Spleen (tissue), 11 donors: Measurements from ENCODE around the gene TBC1D22A. TPM values are rescaled to one million over a fixed set of nuclear protein-coding genes. Genes with fewer than 3 reads are reported as not detected.

Source experiments
- DNase-seq: peaks from one replicate; pipeline ENCODE4 v3.0.0-alpha.2; 2020
- H3K27ac ChIP-seq, 8 donors: fragments of 200-600 bp; sonication (generic) in 7 of 8; 1 replicate in 4 of 8; 2 replicates in 4 of 8; pipeline versions ENCODE4 v1.5.0 to v1.8.0; 2016 to 2021; ENCODE audit warnings: inconsistent platforms in 4 of 8, mild to moderate bottlenecking in 4 of 8, moderate library complexity in 1 of 8
- H3K27me3 ChIP-seq, 7 donors: fragments of 200-600 bp; sonication (generic) in 6 of 7; replicated peaks in 1 of 7; 1 replicate in 4 of 7; 2 replicates in 3 of 7; pipeline versions ENCODE4 v1.5.0 to v1.8.0; 2016 to 2021; ENCODE audit warnings: inconsistent platforms in 3 of 7, mild to moderate bottlenecking in 1 of 7
- H3K36me3 ChIP-seq, 6 donors: fragments of 200-600 bp; sonication (generic) in 5 of 6; 1 replicate in 4 of 6; 2 replicates in 2 of 6; pipeline versions ENCODE4 v1.5.0 to v1.8.0; 2016 to 2021; ENCODE audit warnings: inconsistent platforms in 2 of 6
- H3K4me1 ChIP-seq, 6 donors: fragments of 200-600 bp; sonication (generic) in 5 of 6; 1 replicate in 3 of 6; 2 replicates in 3 of 6; pipeline versions ENCODE4 v1.5.0 to v1.8.0; 2016 to 2021; ENCODE audit warnings: inconsistent platforms in 3 of 6
- H3K4me3 ChIP-seq, 8 donors: fragments of 200-600 bp; sonication (generic) in 7 of 8; 1 replicate in 4 of 8; 2 replicates in 4 of 8; pipeline versions ENCODE4 v1.5.0 to v1.8.0; 2016 to 2021; ENCODE audit warnings: inconsistent platforms in 4 of 8, mild to moderate bottlenecking in 4 of 8, moderate library complexity in 2 of 8
- H3K9me3 ChIP-seq, 8 donors: fragments of 200-600 bp; sonication (generic) in 7 of 8; 1 replicate in 4 of 8; 2 replicates in 4 of 8; pipeline versions ENCODE4 v1.5.0 to v1.8.0; 2016 to 2021; ENCODE audit warnings: inconsistent platforms in 4 of 8
- POLR2A ChIP-seq, 3 donors: fragments of 450-650 bp; IDR thresholded peaks; one replicate each; pipeline ENCODE4 v1.5.1; 2017; ENCODE audit warnings: antibody characterized with exemption in 3 of 3, mild to moderate bottlenecking in 1 of 3
- POLR2AphosphoS5 ChIP-seq, 3 donors: sonication (generic); formaldehyde crosslinking; IDR thresholded peaks; one replicate each; pipeline ENCODE4 v1.5.1; 2017; ENCODE audit warnings: antibody characterized with exemption in 3 of 3
- WGBS, 5 donors: extraction: QIAGEN DNeasy Blood & Tissue Kit in 3 of 5; methylation state at CpG; one replicate each; pipeline versions ENCODE4 v1.1.5 to v1.1.7; 2013 to 2018; 5-methylcytosine and 5-hydroxymethylcytosine counted together
- intact Hi-C: fragments of 100-400 bp; cut with DNase I; formaldehyde crosslinking; loops from one replicate; pipeline ENCODE4 v1.15.0; 2023; ENCODE audit warnings: low total_unique reads
- polyA plus RNA-seq, 3 donors: library from polyadenylated mRNA; stranded (reverse); fragments of 200-250 nt; gene quantifications; one replicate each; pipeline ENCODE4 v1.2.1, GENCODE V29; 2013
- total RNA-seq, 7 donors: library from RNA; depleted of rRNA in 3 of 7; stranded (reverse); fragments of >200 nt in 3 of 7; fragmentation: NEBNext Ultra II Directional in 4 of 7; extraction: Animal tissue kit (Norgen Biotek cat#: 25700) in 4 of 7; gene quantifications; one replicate each; pipeline versions ENCODE4 v1.1.0 to v1.2.1, GENCODE V29; 2016 to 2021
- TF ChIP-seq, protein P1 (sequence below), 11 experiments: fragments of 200-600 bp in 7 of 11; fragments of 450-650 bp in 4 of 11; sonication (generic) in 4 of 11; IDR thresholded peaks in 8 of 11; conservative IDR thresholded peaks in 3 of 11; 1 replicate in 7 of 11; 2 replicates in 4 of 11; pipeline versions ENCODE4 v1.4.0 to v1.8.0; 2016 to 2021; ENCODE audit warnings: antibody characterized with exemption in 11 of 11, inconsistent platforms in 4 of 11, mild to moderate bottlenecking in 1 of 11
- donor health status: healthy with polysubstance abuse.
- donor health status: DM: no; HTN: no; CAD: no; lungs with moderate emphysema.
- donor health status: DM: no; HTN: no; CAD: no.
- donor health status: Bipolar disorder and iron deficiency.
- donor health status: healthy.
- donor health status: DM: no; HTN: no; CAD: no.
- donor health status: DM: yes; HTN: yes; CAD: no.

Gene TBC1D22A
- total and polyA plus RNA-seq, 10 donors = 17.2 to 66.9 (median 49.6) TPM

DNA sequence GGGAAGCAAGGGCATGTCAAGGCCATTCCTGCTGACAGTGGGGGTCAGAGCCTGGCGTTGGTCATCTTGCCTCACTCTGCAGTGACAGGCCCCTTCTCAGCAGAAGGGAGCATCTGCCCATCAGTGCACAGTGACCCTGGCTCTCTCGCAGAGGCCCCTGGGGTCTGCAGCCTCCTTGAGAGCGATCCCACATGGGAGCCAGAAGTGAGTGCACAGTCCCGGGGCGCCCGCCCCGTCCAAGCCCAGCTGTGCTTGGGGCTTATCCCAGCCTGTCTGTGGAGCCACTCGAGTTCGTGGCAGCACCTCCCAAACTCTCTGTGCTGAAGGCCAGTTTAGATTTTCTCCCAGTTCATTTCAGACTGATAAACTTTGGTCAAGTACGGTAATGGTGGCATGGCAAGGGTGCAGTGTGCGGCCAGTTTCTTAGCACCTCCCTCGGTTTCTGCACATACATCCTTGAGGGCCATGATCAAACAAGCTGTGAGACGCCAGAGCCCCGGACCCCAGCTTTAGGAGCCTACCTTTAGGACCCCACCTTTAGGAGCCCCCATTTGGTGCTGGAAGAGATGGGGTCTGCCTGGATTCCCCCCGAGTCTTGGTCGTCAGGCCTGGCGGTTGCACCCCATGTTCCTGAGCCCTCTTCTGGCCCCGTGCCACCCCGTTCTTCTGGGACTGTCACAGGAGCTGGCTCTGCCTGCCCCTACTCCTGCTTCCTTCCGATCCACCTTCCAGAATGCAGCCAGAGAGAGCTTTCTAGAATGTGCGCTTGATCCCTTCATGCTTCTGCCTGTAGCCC is 369.4 kb downstream of the TBC1D22A start:
- WGBS, 5 donors = 95 to 97% (median 95%) methylated on average over 19 to 21 of the region's 21 CpGs
- Histone ChIP-seq H3K27me3 (no peaks in the 10 kb centered on the region), H3K36me3 (peaks cover 0 to 68% (median 0%) of the 10 kb centered on the region in 6 donors), H3K4me1 (no peaks in the 10 kb centered on the region), H3K4me3 (no peak overlapping the region), H3K9me3 (no peaks in the 10 kb centered on the region), H3K27ac (no peak overlapping the region)
- TF ChIP-seq POLR2AphosphoS5 (IDR thresholded peaks at IDR 0.05) (no peak), POLR2A (IDR thresholded peaks at IDR 0.05) (no peak)
- TF ChIP-seq, protein P1, sequence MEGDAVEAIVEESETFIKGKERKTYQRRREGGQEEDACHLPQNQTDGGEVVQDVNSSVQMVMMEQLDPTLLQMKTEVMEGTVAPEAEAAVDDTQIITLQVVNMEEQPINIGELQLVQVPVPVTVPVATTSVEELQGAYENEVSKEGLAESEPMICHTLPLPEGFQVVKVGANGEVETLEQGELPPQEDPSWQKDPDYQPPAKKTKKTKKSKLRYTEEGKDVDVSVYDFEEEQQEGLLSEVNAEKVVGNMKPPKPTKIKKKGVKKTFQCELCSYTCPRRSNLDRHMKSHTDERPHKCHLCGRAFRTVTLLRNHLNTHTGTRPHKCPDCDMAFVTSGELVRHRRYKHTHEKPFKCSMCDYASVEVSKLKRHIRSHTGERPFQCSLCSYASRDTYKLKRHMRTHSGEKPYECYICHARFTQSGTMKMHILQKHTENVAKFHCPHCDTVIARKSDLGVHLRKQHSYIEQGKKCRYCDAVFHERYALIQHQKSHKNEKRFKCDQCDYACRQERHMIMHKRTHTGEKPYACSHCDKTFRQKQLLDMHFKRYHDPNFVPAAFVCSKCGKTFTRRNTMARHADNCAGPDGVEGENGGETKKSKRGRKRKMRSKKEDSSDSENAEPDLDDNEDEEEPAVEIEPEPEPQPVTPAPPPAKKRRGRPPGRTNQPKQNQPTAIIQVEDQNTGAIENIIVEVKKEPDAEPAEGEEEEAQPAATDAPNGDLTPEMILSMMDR (IDR thresholded peaks at IDR 0.05 in 8 of 11, conservative IDR thresholded peaks at IDR 0.05 in 3 of 11) = no peak
- intact Hi-C loops = no loop called here
- DNase-seq = no peak

DNA sequence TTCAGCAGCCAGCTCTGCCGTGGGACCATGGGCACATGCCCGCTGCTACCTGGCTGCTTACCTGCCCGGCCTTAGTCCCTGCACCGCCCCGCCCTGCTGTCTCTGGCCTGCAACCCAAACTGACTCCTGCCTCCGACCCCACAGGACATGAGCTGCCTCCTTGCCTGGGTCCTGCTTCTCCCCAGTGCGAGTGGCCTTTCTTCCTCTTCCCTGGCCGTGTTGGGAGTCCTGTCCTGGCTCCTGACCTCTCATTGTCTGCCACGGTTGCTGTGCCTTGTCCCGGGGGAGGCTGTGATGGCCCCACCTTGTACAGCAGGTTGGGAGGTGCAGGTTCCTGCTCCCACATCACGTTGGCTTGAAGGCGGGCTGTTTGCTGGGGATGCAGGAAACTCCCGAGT is 370.0 kb downstream of the TBC1D22A start:
- TF ChIP-seq POLR2A (IDR thresholded peaks at IDR 0.05) (no peak), POLR2AphosphoS5 (IDR thresholded peaks at IDR 0.05) (peak in 1 of 3 donors; percentile 7)
- TF ChIP-seq, protein P1 (IDR thresholded peaks at IDR 0.05 in 8 of 11, conservative IDR thresholded peaks at IDR 0.05 in 3 of 11) = no peak
- intact Hi-C loops = no loop called here
- H3K27ac ChIP-seq = no peak overlapping the region
- H3K9me3 ChIP-seq = no peaks in the 10 kb centered on the region
- no peak for DNase-seq
- peaks cover 0 to 74% (median 0%) of the 10 kb centered on the region in 6 donors for H3K36me3 ChIP-seq
- H3K27me3 ChIP-seq = no peaks in the 10 kb centered on the region
- no peak overlapping the region for H3K4me3 ChIP-seq
- no peaks in the 10 kb centered on the region for H3K4me1 ChIP-seq
- WGBS, 5 donors = 74 to 90% (median 84%) methylated on average over 10 to 13 of the region's 13 CpGs

DNA sequence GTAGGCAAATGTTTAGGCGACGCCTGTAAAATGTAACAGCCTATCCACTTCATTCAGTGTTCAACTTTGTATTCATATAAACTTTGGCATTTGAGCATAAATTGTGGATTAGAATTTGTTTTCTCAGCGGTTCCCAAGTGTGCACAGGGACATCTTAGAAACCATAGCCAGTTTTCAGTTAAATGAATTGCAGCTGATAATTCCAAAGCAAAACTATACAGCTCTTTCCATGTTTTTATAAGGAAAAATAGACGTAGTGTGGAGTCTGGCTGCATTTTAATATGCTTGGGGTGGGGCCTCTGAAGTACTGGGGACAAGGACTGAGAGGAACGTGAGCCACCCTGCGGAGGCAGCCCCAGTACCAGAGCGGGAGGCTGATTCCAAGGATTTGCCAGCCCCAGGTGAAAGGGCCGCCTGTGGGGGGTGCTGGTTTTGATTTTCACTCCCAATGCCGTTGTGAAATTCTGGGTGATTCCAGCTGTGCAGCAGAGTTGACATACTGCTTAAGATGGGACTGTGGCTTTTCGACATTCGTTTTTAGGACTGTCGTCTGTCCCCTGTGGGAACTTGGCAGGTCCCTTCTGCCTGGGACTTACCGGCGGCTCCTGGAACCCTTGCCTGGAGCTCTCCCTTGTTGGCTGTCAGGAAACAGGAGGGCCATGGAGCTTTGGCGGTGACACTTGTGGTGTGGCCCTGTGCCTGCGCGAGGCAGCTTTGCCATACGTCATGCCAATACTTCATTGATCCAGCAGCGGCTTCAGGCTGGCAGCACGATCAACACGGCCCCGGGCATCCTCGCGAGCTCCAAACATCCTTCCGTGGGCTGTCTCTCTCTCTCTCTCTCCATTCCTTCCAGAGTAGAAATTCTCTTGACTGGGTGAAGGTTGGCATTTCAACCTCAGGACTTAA is 370.9 kb downstream of the TBC1D22A start:
- H3K9me3 ChIP-seq = no peaks in the 10 kb centered on the region
- H3K27ac ChIP-seq = no peak overlapping the region
- intact Hi-C loops = no loop called here
- peaks cover 0 to 82% (median 0%) of the 10 kb centered on the region in 6 donors for H3K36me3 ChIP-seq
- no peak for DNase-seq
- no peaks in the 10 kb centered on the region for H3K4me1 ChIP-seq
- no peak overlapping the region for H3K4me3 ChIP-seq
- H3K27me3 ChIP-seq = no peaks in the 10 kb centered on the region
- 91 to 93% (median 91%) methylated on average over 25 of the region's 25 CpGs for WGBS, 5 donors
- TF ChIP-seq POLR2A (IDR thresholded peaks at IDR 0.05) (no peak), POLR2AphosphoS5 (IDR thresholded peaks at IDR 0.05) (no peak)
- TF ChIP-seq, protein P1 (IDR thresholded peaks at IDR 0.05 in 8 of 11, conservative IDR thresholded peaks at IDR 0.05 in 3 of 11) = no peak

DNA sequence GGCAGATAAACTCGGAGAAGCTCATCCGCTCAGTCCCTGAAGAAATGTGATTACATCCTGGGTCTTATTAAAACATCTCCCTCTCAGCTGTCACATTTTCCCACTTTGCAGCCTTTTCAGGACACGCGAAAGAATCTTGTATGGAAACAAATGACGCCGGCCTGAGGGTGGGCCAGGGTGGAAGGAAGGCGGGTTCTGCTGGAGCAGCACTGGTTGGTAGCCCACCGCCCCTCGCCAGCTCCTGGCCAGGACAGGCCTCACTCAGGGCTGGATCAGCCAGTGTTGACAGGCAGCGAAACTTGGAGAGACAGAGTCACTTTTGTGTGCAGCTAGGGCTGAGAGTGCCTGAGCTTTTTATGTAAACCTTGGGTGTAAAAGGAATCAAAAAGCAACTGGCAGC is 371.8 kb downstream of the TBC1D22A start:
- Histone ChIP-seq H3K36me3 (peaks cover 0 to 82% (median 2%) of the 10 kb centered on the region in 6 donors), H3K27ac (no peak overlapping the region), H3K4me3 (no peak overlapping the region), H3K4me1 (no peaks in the 10 kb centered on the region), H3K27me3 (no peaks in the 10 kb centered on the region), H3K9me3 (no peaks in the 10 kb centered on the region)
- WGBS, 5 donors = 82 to 94% (median 88%) methylated on average over 10 of the region's 10 CpGs
- DNase-seq = no peak
- TF ChIP-seq POLR2AphosphoS5 (IDR thresholded peaks at IDR 0.05) (no peak), POLR2A (IDR thresholded peaks at IDR 0.05) (no peak)
- TF ChIP-seq, protein P1 (IDR thresholded peaks at IDR 0.05 in 8 of 11, conservative IDR thresholded peaks at IDR 0.05 in 3 of 11) = no peak
- intact Hi-C loops = no loop called here
